SK-N-SH treated with all-trans-retinoic acid at 6 μM for 48 hours (cell line): Measurements from ENCODE around the gene SEMA5A.

ENCODE experiments used
- ATAC-seq: fragments of 200-7000 bp; cut with Tn5 transposase; 3 replicates; pipeline ENCODE4 v1.9.1; 2020; ENCODE audit warnings: mild to moderate bottlenecking, moderate library complexity
- BACH2 ChIP-seq: fragments of 250-450 bp; sonication (Bioruptor Pico); IDR thresholded peaks from 2 replicates; pipeline ENCODE4 v1.9.0; 2021; ENCODE audit warnings: mild to moderate bottlenecking, borderline replicate concordance
- CSDC2 ChIP-seq: fragments of 250-450 bp; sonication (Bioruptor Pico); IDR thresholded peaks from 2 replicates; pipeline ENCODE4 v1.5.0; 2020; ENCODE audit warnings: mild to moderate bottlenecking, moderate library complexity
- GLIS3 ChIP-seq: fragments of 250-450 bp; sonication (Bioruptor Pico); IDR thresholded peaks from 2 replicates; pipeline ENCODE4 v1.5.0; 2020; ENCODE audit warnings: mild to moderate bottlenecking, moderate library complexity
- ISL1 ChIP-seq: fragments of 250-450 bp; sonication (Bioruptor Pico); IDR thresholded peaks from 2 replicates; pipeline ENCODE4 v2.1.2; 2022; ENCODE audit warnings: mild to moderate bottlenecking, moderate library complexity
- PPARA ChIP-seq: fragments of 250-450 bp; sonication (Bioruptor Pico); IDR thresholded peaks from 2 replicates; pipeline ENCODE4 v1.5.0; 2020; ENCODE audit warnings: mild to moderate bottlenecking, borderline replicate concordance
- RARB ChIP-seq: fragments of 250-450 bp; sonication (Bioruptor Pico); IDR thresholded peaks from 2 replicates; pipeline ENCODE4 v1.8.0; 2021; ENCODE audit warnings: mild to moderate bottlenecking, moderate library complexity
- TCF4 ChIP-seq: fragments of 250-450 bp; sonication (Bioruptor Pico); IDR thresholded peaks from 2 replicates; pipeline ENCODE4 v1.8.0; 2021; ENCODE audit warnings: mild to moderate bottlenecking, moderate library complexity, borderline replicate concordance
- TOX ChIP-seq: fragments of 250-450 bp; sonication (Bioruptor Pico); IDR thresholded peaks from 2 replicates; pipeline ENCODE4 v1.8.0; 2021; ENCODE audit warnings: mild to moderate bottlenecking, moderate library complexity, borderline replicate concordance
- ZC3H10 ChIP-seq: fragments of 250-450 bp; sonication (Bioruptor Pico); IDR thresholded peaks from 2 replicates; pipeline ENCODE4 v1.5.1; 2021; ENCODE audit warnings: mild to moderate bottlenecking, moderate library complexity
- ZFP3 ChIP-seq: fragments of 250-450 bp; sonication (Bioruptor Pico); IDR thresholded peaks from 2 replicates; pipeline ENCODE4 v1.5.0; 2020; ENCODE audit warnings: mild to moderate bottlenecking, moderate library complexity
- ZNF565 ChIP-seq: fragments of 450-650 bp; formaldehyde crosslinking; conservative IDR thresholded peaks from 2 replicates; pipeline ENCODE4 v1.5.0; 2020; ENCODE audit warnings: low read depth, mild to moderate bottlenecking, moderate library complexity
- ZNF8 ChIP-seq: fragments of 450-650 bp; formaldehyde crosslinking; IDR thresholded peaks from 2 replicates; pipeline ENCODE4 v1.5.0; 2020; ENCODE audit warnings: mild to moderate bottlenecking, moderate library complexity
- TF ChIP-seq, protein P1 (sequence below): fragments of 250-450 bp; sonication (Bioruptor Pico); IDR thresholded peaks from 2 replicates; pipeline ENCODE4 v1.5.0; 2020; ENCODE audit warnings: mild to moderate bottlenecking, moderate library complexity
- TF ChIP-seq, protein P2 (sequence below): fragments of 250-450 bp; sonication (Bioruptor Pico); IDR thresholded peaks from 2 replicates; pipeline ENCODE4 v1.8.0; 2021; ENCODE audit warnings: low read depth, mild to moderate bottlenecking, moderate library complexity, borderline replicate concordance
- TF ChIP-seq, protein P3 (sequence below): fragments of 250-450 bp; sonication (Bioruptor Pico); IDR thresholded peaks from 2 replicates; pipeline ENCODE4 v1.5.1; 2021; ENCODE audit warnings: mild to moderate bottlenecking, moderate library complexity
- TF ChIP-seq, protein P4 (sequence below): fragments of 250-450 bp; sonication (Bioruptor Pico); IDR thresholded peaks from 2 replicates; pipeline ENCODE4 v1.8.0; 2020; ENCODE audit warnings: mild to moderate bottlenecking, moderate library complexity, borderline replicate concordance

The SEMA5A gene

DNA sequence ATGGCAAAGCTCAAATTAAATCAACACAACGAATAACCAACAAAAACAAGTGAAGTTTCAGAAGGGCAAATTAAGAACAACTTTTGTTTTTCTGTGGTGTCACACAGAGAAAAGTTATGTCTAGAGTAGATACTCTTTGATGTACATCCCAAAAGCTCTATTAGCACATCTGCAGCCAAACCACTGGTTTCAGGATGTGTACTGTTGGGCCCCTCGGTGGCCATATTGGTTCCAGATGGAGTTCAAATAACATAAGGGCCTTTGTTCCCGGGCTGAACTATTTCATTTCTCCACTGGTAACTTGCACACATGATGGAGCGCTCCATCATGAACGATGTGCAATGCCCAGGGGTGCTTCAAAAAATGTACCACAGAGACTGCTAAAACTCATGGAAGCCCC is 126.1 kb downstream of the SEMA5A start:
- TF ChIP-seq TOX = no peak
- TF ChIP-seq, all 23 proteins: peak for 0
- ATAC-seq = no peak

DNA sequence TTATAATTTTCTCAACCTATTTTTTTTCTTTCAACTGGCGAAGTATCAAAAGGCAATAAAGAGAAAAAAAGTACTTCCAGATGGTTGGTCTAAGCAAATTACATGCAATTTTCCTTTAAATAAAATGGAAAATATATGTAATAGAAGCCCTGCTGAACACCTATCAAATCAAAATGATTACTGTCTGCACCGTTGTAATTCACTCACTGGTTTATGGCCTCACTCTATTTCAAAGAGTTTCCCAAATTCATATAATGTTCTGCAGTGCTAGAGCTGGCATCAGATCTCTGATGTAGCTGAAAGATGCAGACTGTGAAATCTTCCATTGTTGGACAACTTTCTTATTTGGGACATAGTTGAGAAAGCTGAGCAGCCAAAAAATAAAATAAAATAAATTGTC is 130.3 kb downstream of the SEMA5A start:
- no peak for ATAC-seq
- TF ChIP-seq, protein P1, sequence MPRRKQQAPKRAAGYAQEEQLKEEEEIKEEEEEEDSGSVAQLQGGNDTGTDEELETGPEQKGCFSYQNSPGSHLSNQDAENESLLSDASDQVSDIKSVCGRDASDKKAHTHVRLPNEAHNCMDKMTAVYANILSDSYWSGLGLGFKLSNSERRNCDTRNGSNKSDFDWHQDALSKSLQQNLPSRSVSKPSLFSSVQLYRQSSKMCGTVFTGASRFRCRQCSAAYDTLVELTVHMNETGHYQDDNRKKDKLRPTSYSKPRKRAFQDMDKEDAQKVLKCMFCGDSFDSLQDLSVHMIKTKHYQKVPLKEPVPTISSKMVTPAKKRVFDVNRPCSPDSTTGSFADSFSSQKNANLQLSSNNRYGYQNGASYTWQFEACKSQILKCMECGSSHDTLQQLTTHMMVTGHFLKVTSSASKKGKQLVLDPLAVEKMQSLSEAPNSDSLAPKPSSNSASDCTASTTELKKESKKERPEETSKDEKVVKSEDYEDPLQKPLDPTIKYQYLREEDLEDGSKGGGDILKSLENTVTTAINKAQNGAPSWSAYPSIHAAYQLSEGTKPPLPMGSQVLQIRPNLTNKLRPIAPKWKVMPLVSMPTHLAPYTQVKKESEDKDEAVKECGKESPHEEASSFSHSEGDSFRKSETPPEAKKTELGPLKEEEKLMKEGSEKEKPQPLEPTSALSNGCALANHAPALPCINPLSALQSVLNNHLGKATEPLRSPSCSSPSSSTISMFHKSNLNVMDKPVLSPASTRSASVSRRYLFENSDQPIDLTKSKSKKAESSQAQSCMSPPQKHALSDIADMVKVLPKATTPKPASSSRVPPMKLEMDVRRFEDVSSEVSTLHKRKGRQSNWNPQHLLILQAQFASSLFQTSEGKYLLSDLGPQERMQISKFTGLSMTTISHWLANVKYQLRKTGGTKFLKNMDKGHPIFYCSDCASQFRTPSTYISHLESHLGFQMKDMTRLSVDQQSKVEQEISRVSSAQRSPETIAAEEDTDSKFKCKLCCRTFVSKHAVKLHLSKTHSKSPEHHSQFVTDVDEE (CRISPR knock-in tag) = peak; percentile 25; the same call in 1 of the 2 replicates
- TF ChIP-seq ZNF565 (CRISPR knock-in tag) = no peak
- TF ChIP-seq, all 23 proteins: peak for 1

DNA sequence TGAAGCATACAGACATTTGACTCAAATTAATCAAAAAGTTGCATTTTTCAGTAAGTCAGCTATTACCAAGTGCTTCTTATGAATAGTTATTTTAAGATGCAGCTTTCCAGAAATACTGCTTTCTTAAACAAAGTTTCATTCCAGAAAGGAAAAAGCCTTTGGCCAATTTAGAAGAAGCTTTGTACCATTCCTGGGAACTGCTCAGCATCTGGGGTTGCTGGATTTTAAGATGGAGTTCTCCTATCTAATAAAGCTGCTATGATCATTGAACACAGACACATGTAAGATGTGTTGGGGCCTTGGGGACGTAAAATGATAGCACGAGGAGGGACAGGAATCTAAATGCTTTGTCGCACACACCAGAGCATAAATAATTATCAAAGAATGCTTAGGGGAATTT is 130.8 kb downstream of the SEMA5A start:
- ATAC-seq = no peak
- TF ChIP-seq, protein P1 (CRISPR knock-in tag) = no peak
- TF ChIP-seq ZNF565 (CRISPR knock-in tag) (no peak), ZC3H10 (CRISPR knock-in tag) (no peak), TCF4 (CRISPR knock-in tag) (no peak), BACH2 (CRISPR knock-in tag) (no peak), ZNF8 (CRISPR knock-in tag) (no peak), ISL1 (CRISPR knock-in tag) (no peak)
- TF ChIP-seq, protein P2, sequence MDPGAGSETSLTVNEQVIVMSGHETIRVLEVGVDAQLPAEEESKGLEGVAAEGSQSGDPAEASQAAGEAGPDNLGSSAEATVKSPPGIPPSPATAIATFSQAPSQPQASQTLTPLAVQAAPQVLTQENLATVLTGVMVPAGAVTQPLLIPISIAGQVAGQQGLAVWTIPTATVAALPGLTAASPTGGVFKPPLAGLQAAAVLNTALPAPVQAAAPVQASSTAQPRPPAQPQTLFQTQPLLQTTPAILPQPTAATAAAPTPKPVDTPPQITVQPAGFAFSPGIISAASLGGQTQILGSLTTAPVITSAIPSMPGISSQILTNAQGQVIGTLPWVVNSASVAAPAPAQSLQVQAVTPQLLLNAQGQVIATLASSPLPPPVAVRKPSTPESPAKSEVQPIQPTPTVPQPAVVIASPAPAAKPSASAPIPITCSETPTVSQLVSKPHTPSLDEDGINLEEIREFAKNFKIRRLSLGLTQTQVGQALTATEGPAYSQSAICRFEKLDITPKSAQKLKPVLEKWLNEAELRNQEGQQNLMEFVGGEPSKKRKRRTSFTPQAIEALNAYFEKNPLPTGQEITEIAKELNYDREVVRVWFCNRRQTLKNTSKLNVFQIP = no peak
- TF ChIP-seq, protein P3, sequence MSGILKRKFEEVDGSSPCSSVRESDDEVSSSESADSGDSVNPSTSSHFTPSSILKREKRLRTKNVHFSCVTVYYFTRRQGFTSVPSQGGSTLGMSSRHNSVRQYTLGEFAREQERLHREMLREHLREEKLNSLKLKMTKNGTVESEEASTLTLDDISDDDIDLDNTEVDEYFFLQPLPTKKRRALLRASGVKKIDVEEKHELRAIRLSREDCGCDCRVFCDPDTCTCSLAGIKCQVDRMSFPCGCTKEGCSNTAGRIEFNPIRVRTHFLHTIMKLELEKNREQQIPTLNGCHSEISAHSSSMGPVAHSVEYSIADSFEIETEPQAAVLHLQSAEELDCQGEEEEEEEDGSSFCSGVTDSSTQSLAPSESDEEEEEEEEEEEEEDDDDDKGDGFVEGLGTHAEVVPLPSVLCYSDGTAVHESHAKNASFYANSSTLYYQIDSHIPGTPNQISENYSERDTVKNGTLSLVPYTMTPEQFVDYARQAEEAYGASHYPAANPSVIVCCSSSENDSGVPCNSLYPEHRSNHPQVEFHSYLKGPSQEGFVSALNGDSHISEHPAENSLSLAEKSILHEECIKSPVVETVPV (CRISPR knock-in tag) = no peak

DNA sequence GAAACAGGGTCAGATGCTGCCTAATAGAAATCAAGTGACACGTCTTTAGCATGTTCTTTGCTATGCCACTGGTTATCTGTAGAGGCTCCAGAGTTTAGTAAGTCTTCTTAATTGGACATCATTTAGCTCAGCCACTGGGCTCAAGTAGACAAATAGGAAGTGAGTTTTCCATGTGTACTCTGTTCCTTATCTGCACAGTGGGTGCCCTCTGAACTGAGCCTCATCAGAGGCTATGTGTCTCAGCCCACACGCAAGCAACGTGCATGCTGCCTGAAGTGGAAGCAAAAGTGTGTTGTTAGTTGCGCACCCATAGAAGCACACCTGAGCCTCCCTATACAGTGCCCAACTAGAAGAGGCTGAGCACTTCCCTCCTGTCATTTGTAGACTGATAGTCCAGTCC is 134.7 kb downstream of the SEMA5A start:
- TF ChIP-seq PPARA (CRISPR knock-in tag) (no peak), GLIS3 (no peak), ZFP3 (CRISPR knock-in tag) (no peak), TOX (no peak), RARB (CRISPR knock-in tag) (no peak), CSDC2 (CRISPR knock-in tag) (no peak)
- TF ChIP-seq, protein P3 (CRISPR knock-in tag) = no peak
- TF ChIP-seq, protein P4, sequence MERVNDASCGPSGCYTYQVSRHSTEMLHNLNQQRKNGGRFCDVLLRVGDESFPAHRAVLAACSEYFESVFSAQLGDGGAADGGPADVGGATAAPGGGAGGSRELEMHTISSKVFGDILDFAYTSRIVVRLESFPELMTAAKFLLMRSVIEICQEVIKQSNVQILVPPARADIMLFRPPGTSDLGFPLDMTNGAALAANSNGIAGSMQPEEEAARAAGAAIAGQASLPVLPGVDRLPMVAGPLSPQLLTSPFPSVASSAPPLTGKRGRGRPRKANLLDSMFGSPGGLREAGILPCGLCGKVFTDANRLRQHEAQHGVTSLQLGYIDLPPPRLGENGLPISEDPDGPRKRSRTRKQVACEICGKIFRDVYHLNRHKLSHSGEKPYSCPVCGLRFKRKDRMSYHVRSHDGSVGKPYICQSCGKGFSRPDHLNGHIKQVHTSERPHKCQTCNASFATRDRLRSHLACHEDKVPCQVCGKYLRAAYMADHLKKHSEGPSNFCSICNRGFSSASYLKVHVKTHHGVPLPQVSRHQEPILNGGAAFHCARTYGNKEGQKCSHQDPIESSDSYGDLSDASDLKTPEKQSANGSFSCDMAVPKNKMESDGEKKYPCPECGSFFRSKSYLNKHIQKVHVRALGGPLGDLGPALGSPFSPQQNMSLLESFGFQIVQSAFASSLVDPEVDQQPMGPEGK (CRISPR knock-in tag) = no peak
- no peak for ATAC-seq
